Fibroblast of the aortic adventitia (primary cell): ENCODE data around the gene WNT5A. TPM values are rescaled to one million over a fixed set of nuclear protein-coding genes. Genes with fewer than 3 reads are reported as not detected.

ENCODE experiments used
- DNase-seq: peaks from one replicate; pipeline ENCODE4 v3.0.0-alpha.2; 2010; ENCODE audit warnings: low read depth
- H3K4me3 ChIP-seq: 2 replicates; pipeline ENCODE4 v1.5.1; 2011; ENCODE audit warnings: low read depth, mild to moderate bottlenecking, control low read depth, low read length, moderate library complexity
- CTCF ChIP-seq: IDR thresholded peaks from 2 replicates; pipeline ENCODE4 v1.5.1; 2011; ENCODE audit warnings: mild to moderate bottlenecking, low read length, control low read depth, inconsistent platforms; ENCODE audit not compliant: insufficient read depth
- total RNA-seq: library from RNA; depleted of rRNA; stranded (reverse); fragments of >200 nt; gene quantifications from 2 replicates; pipeline ENCODE4 v1.2.3, GENCODE V29; 2012; ENCODE audit warnings: low replicate concordance

Gene WNT5A
- 5.8 and 42.4 TPM in 2 replicates for total RNA-seq

- TF ChIP-seq CTCF: no peak
These were observed at the start of gene WNT5A for GRCh38 chr3:55486857-55487380. WNT5A (minus strand) TSS chr3:55487306; CDS start chr3:55486985, 321 bp downstream.

GRCh38 chr3:55534876-55535275 lies 47.8 kb upstream of the WNT5A start:
- no peak overlapping the region for H3K4me3 ChIP-seq
- DNase-seq: no peak
- no peak for TF ChIP-seq CTCF

More at GRCh38 chr3:55486857-55487380, at the start of gene WNT5A:
- DNase-seq: peak; percentile 61
- H3K4me3 ChIP-seq: peak within 1 kb of the TSS; percentile 72

GRCh38 chr3:55532806-55533205 lies 45.7 kb upstream of the WNT5A start:
- no peak for TF ChIP-seq CTCF
- no peak overlapping the region for H3K4me3 ChIP-seq
- DNase-seq: no peak

- DNase-seq: no peak
- no peak for TF ChIP-seq CTCF
- H3K4me3 ChIP-seq: no peak overlapping the region
These were observed 44.2 kb upstream of the WNT5A start for GRCh38 chr3:55531321-55531720.

- no peak for DNase-seq
- no peak for TF ChIP-seq CTCF
These were observed 40.3 kb upstream of the WNT5A start for GRCh38 chr3:55527361-55527760.

GRCh38 chr3:55526332-55527030 lies 39.4 kb upstream of the WNT5A start:
- no peak overlapping the region for H3K4me3 ChIP-seq
- DNase-seq: no peak
- TF ChIP-seq CTCF: no peak

More at GRCh38 chr3:55527361-55527760, 40.3 kb upstream of the WNT5A start:
- no peak overlapping the region for H3K4me3 ChIP-seq
